H9 (cell line): ENCODE data around the gene TNK2. TPM values are rescaled to one million over a fixed set of nuclear protein-coding genes. Genes with fewer than 3 reads are reported as not detected.
A peak's percentile ranks its signal among the peaks of the same experiment; 100 is the strongest.

Experiments used
- DNase-seq: peaks from one replicate; pipeline ENCODE4 v3.0.0-alpha.2; 2017
- H2AFZ ChIP-seq: one replicate; pipeline ENCODE4 v1.6.1; 2013; ENCODE audit warnings: mild to moderate bottlenecking, low read length, control low read depth, moderate library complexity
- H2AK5ac ChIP-seq: 2 replicates; pipeline ENCODE4 v1.6.1; 2013; ENCODE audit warnings: low read length, control low read depth, mixed read lengths; ENCODE audit not compliant: insufficient read length
- H2BK120ac ChIP-seq: one replicate; pipeline ENCODE4 v1.6.1; 2013; ENCODE audit warnings: low read depth, mild to moderate bottlenecking, low read length, control low read depth, inconsistent platforms; ENCODE audit not compliant: poor library complexity, severe bottlenecking
- H2BK12ac ChIP-seq: 2 replicates; pipeline ENCODE4 v1.6.1; 2013; ENCODE audit warnings: low read length, control low read depth, mixed read lengths, low read depth; ENCODE audit not compliant: insufficient read length
- H2BK15ac ChIP-seq: 2 replicates; pipeline ENCODE4 v1.6.1; 2013; ENCODE audit warnings: low read depth, low read length, control low read depth
- H2BK20ac ChIP-seq: one replicate; pipeline ENCODE4 v1.6.1; 2013; ENCODE audit warnings: low read depth, mild to moderate bottlenecking, low read length, control low read depth, inconsistent platforms; ENCODE audit not compliant: poor library complexity, severe bottlenecking
- H2BK5ac ChIP-seq: 2 replicates; pipeline ENCODE4 v1.6.1; 2013; ENCODE audit warnings: low read length, control low read depth, mixed read lengths; ENCODE audit not compliant: insufficient read length
- H3K14ac ChIP-seq: 2 replicates; pipeline ENCODE4 v1.6.1; 2013; ENCODE audit warnings: low read length, control low read depth; ENCODE audit not compliant: insufficient read depth
- H3K18ac ChIP-seq: 2 replicates; pipeline ENCODE4 v1.6.1; 2013; ENCODE audit warnings: low read depth, mild to moderate bottlenecking, mixed read lengths, low read length, control low read depth; ENCODE audit not compliant: insufficient read length
- H3K23ac ChIP-seq: 2 replicates; pipeline ENCODE4 v1.6.1; 2013; ENCODE audit warnings: low read length, control low read depth, mixed read lengths, low read depth; ENCODE audit not compliant: insufficient read length
- H3K23me2 ChIP-seq: 2 replicates; pipeline ENCODE4 v1.6.1; 2013; ENCODE audit warnings: low read depth, mild to moderate bottlenecking, mixed read lengths, low read length, control low read depth; ENCODE audit not compliant: insufficient read length, poor library complexity, severe bottlenecking
- H3K27ac ChIP-seq: 2 replicates; pipeline ENCODE4 v1.5.1; 2013; ENCODE audit warnings: low read length, control low read depth, mixed read lengths, low read depth; ENCODE audit not compliant: insufficient read length
- H3K27me3 ChIP-seq: 2 replicates; pipeline ENCODE4 v1.6.1; 2013; ENCODE audit warnings: low read length, control low read depth, inconsistent platforms; ENCODE audit not compliant: insufficient read depth
- H3K4ac ChIP-seq: 2 replicates; pipeline ENCODE4 v1.6.1; 2013; ENCODE audit warnings: low read depth, mild to moderate bottlenecking, control low read depth, inconsistent platforms, low read length, moderate library complexity
- H3K4me1 ChIP-seq: 2 replicates; pipeline ENCODE4 v1.6.1; 2013; ENCODE audit warnings: low read length, control low read depth, inconsistent platforms; ENCODE audit not compliant: insufficient read depth
- H3K4me2 ChIP-seq: 2 replicates; pipeline ENCODE4 v1.6.1; 2013; ENCODE audit warnings: low read length, control low read depth, mixed read lengths; ENCODE audit not compliant: insufficient read length, insufficient read depth
- H3K56ac ChIP-seq: 2 replicates; pipeline ENCODE4 v1.6.1; 2013; ENCODE audit warnings: low read depth, mild to moderate bottlenecking, mixed read lengths, low read length, control low read depth; ENCODE audit not compliant: insufficient read length
- H3K79me1 ChIP-seq: 2 replicates; pipeline ENCODE4 v1.6.1; 2013; ENCODE audit warnings: low read depth, mild to moderate bottlenecking, moderate library complexity, low read length, control low read depth, inconsistent platforms; ENCODE audit not compliant: insufficient read depth, poor library complexity, severe bottlenecking
- H3K79me2 ChIP-seq: 2 replicates; pipeline ENCODE4 v1.6.1; 2013; ENCODE audit warnings: low read length, control low read depth, inconsistent platforms; ENCODE audit not compliant: insufficient read depth
- H3K9ac ChIP-seq: 2 replicates; pipeline ENCODE4 v1.6.1; 2013; ENCODE audit warnings: low read length, control low read depth, mixed read lengths; ENCODE audit not compliant: insufficient read length; ENCODE audit errors: extremely low read depth
- H3K9me3 ChIP-seq: one replicate; pipeline ENCODE4 v1.6.1; 2013; ENCODE audit warnings: low read depth, low read length, inconsistent platforms; ENCODE audit not compliant: control insufficient read depth
- H3T11ph ChIP-seq: one replicate; pipeline ENCODE4 v1.6.1; 2013; ENCODE audit warnings: mild to moderate bottlenecking, low read length, control low read depth, inconsistent platforms
- H4K20me1 ChIP-seq: one replicate; pipeline ENCODE4 v1.6.1; 2013; ENCODE audit not compliant: control insufficient read depth, insufficient read length, insufficient read depth
- H4K5ac ChIP-seq: 2 replicates; pipeline ENCODE4 v1.6.1; 2013; ENCODE audit warnings: low read depth, mild to moderate bottlenecking, mixed read lengths, low read length, control low read depth; ENCODE audit not compliant: insufficient read length
- H4K8ac ChIP-seq: replicated peaks from 2 replicates; pipeline ENCODE4 v1.6.1; 2013; ENCODE audit warnings: low read length, control low read depth, mixed read lengths, low read depth; ENCODE audit not compliant: insufficient read length
- H4K91ac ChIP-seq: 2 replicates; pipeline ENCODE4 v1.6.1; 2013; ENCODE audit warnings: low read depth, mild to moderate bottlenecking, moderate library complexity, mixed read lengths, low read length, control low read depth; ENCODE audit not compliant: insufficient read length
- H3K27ac Mint-ChIP-seq, 3 experiments: 2 replicates in 2 of 3; 3 replicates in 1 of 3; pipeline ENCODE4 v1.8.0; 2020 to 2021; ENCODE audit warnings: mixed read lengths in 3 of 3, mild to moderate bottlenecking in 1 of 3, moderate library complexity in 1 of 3
- H3K27me3 Mint-ChIP-seq: 2 replicates; pipeline ENCODE4 v1.8.0; 2021; ENCODE audit warnings: low read depth, mild to moderate bottlenecking, moderate library complexity, mixed read lengths
- H3K36me3 Mint-ChIP-seq, 3 experiments: 2 replicates in 2 of 3; 3 replicates in 1 of 3; pipeline ENCODE4 v1.8.0; 2020 to 2021; ENCODE audit warnings: low read depth in 3 of 3, mixed read lengths in 3 of 3; ENCODE audit not compliant: insufficient read depth in 1 of 3
- H3K4me1 Mint-ChIP-seq, 2 experiments: 2 replicates each; pipeline ENCODE4 v1.8.0; 2020; ENCODE audit warnings: mixed read lengths in 2 of 2
- H3K4me3 Mint-ChIP-seq, 2 experiments: 2 replicates in 1 of 2; 3 replicates in 1 of 2; pipeline ENCODE4 v1.8.0; 2020 to 2021; ENCODE audit warnings: mild to moderate bottlenecking in 2 of 2, mixed read lengths in 2 of 2, moderate library complexity in 1 of 2
- H3K9me3 Mint-ChIP-seq, 2 experiments: 2 replicates in 1 of 2; 3 replicates in 1 of 2; pipeline ENCODE4 v1.8.0; 2020; ENCODE audit warnings: mild to moderate bottlenecking in 2 of 2, mixed read lengths in 2 of 2, moderate library complexity in 1 of 2
- WGBS: extraction: QIAGEN DNeasy Blood & Tissue Kit; methylation state at CpG from one replicate; pipeline ENCODE4 v1.1.7; 2013; ENCODE audit warnings: missing lambda C conversion rate, low lambda C conversion rate, mixed read lengths; ENCODE audit not compliant: insufficient read length; ENCODE audit errors: extremely low coverage; 5-methylcytosine and 5-hydroxymethylcytosine counted together
- total RNA-seq: library from RNA; stranded (reverse); gene quantifications from 2 replicates; pipeline ENCODE4 v1.2.1, GENCODE V29; 2021
- TF ChIP-seq, protein P1 (sequence below): fragments of 200-600 bp; sonication (generic); conservative IDR thresholded peaks from 3 replicates; pipeline ENCODE4 v1.8.0; 2021; ENCODE audit warnings: antibody characterized with exemption, mild to moderate bottlenecking

TNK2 gene
- total RNA-seq, 1 experiment from 2014 or later: 34.5 TPM

GRCh38 chr3:195891431-195892104, 16.8 kb downstream of the TNK2 start:
- no peak overlapping the region for H3K4me2 ChIP-seq
- peaks cover under 1% of the 10 kb centered on the region; the same call in 1 of the 2 replicates for H3K4me1 ChIP-seq

More at GRCh38 chr3:195891431-195892104, 16.8 kb downstream of the TNK2 start:
- no peaks in the 10 kb centered on the region for H3K9me3 ChIP-seq
- no peak overlapping the region for H3K9ac ChIP-seq
- peaks cover 42 to 67% of the 10 kb centered on the region in 2 experiments for H3K4me1 Mint-ChIP-seq
- no peak overlapping the region for H2AK5ac ChIP-seq
- no peak overlapping the region for H4K91ac ChIP-seq
- H3T11ph ChIP-seq: no peak overlapping the region
- H3K9me3 Mint-ChIP-seq: no peaks in the 10 kb centered on the region
- no peak for DNase-seq
- H3K14ac ChIP-seq: no peak overlapping the region; the same call in 1 of the 2 replicates
- no CpG with 5 or more reads among the region's 19 CpGs for WGBS
- H2BK5ac ChIP-seq: no peak overlapping the region
- no peak overlapping the region for H3K4ac ChIP-seq
- peaks cover 3% of the 10 kb centered on the region for H3K79me1 ChIP-seq
- H3K36me3 Mint-ChIP-seq: peaks cover 4 to 6% (median 5%) of the 10 kb centered on the region in 3 experiments; a peak in 5 of 7 replicates
- no peak overlapping the region for H3K56ac ChIP-seq
- no peak overlapping the region for H4K5ac ChIP-seq
- H3K18ac ChIP-seq: no peak overlapping the region
- H3K23me2 ChIP-seq: peaks cover 15% of the 10 kb centered on the region
- no peak overlapping the region for H2BK12ac ChIP-seq
- no peak overlapping the region for H2BK15ac ChIP-seq
- no peak overlapping the region for H3K23ac ChIP-seq
- no peak overlapping the region for H3K27ac ChIP-seq
- TF ChIP-seq, protein P1, sequence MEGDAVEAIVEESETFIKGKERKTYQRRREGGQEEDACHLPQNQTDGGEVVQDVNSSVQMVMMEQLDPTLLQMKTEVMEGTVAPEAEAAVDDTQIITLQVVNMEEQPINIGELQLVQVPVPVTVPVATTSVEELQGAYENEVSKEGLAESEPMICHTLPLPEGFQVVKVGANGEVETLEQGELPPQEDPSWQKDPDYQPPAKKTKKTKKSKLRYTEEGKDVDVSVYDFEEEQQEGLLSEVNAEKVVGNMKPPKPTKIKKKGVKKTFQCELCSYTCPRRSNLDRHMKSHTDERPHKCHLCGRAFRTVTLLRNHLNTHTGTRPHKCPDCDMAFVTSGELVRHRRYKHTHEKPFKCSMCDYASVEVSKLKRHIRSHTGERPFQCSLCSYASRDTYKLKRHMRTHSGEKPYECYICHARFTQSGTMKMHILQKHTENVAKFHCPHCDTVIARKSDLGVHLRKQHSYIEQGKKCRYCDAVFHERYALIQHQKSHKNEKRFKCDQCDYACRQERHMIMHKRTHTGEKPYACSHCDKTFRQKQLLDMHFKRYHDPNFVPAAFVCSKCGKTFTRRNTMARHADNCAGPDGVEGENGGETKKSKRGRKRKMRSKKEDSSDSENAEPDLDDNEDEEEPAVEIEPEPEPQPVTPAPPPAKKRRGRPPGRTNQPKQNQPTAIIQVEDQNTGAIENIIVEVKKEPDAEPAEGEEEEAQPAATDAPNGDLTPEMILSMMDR: no peak
- H2BK20ac ChIP-seq: no peak overlapping the region
- no peak overlapping the region for H4K8ac ChIP-seq
- H3K27me3 Mint-ChIP-seq: peaks cover under 1% of the 10 kb centered on the region
- no peak overlapping the region for H2BK120ac ChIP-seq
- H4K20me1 ChIP-seq: no peaks in the 10 kb centered on the region
- H3K4me3 Mint-ChIP-seq: no peak overlapping the region; a peak in 1 of 5 replicates
- peak overlapping the region in 1 of 3 experiments; percentile 89; a peak in 3 of 7 replicates for H3K27ac Mint-ChIP-seq
- no peaks in the 10 kb centered on the region for H3K79me2 ChIP-seq
- no peak overlapping the region for H2AFZ ChIP-seq
- no peaks in the 10 kb centered on the region for H3K27me3 ChIP-seq
